GM12891 (cell line): ENCODE measurements around the gene ZFPM1.

Source experiments
- POLR2A ChIP-seq: IDR thresholded peaks from 2 replicates; pipeline ENCODE4 v1.6.1; 2011; ENCODE audit warnings: low read depth, low read length, control low read depth
- POLR2AphosphoS5 ChIP-seq: IDR thresholded peaks from 2 replicates; pipeline ENCODE4 v1.6.1; 2011; ENCODE audit warnings: low read depth, low read length, control low read depth
- SPI1 ChIP-seq: IDR thresholded peaks from 2 replicates; pipeline ENCODE4 v1.6.1; 2011; ENCODE audit warnings: low read depth, low read length, control low read depth
- TAF1 ChIP-seq: IDR thresholded peaks from 2 replicates; pipeline ENCODE4 v1.6.1; 2011; ENCODE audit warnings: low read depth, low read length, control low read depth

DNA sequence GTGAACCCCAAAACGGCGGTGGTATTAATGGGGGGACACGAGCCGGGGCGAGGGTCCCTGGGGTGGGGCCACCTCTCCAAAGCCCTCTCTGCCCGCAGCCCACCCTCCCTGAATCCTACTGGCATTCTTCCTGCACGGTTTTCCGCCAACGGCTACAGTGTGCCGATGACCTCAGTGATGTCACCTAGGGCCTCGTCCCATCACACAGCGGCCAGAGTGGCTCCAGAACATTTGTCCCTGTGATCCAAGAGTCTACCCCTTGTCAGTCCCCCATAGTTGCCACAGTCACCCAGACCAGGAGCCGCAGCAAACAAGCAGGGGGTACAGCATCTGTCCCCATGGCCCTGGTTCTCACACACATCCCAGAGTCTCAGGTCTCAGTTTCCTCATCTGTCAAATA, 13.9 kb downstream of the ZFPM1 start:
- TF ChIP-seq POLR2AphosphoS5: no peak
- no peak for TF ChIP-seq POLR2A
- TF ChIP-seq TAF1: no peak
- no peak for TF ChIP-seq SPI1
